ENCODE measurements around the gene DYRK1A.

GRCh38 chr21:37574751-37575150 lies 208.2 kb downstream of the DYRK1A start:
- no peak for TF ChIP-seq CTCF (conservative IDR thresholded peaks at IDR 0.05; ENCODE audit: low read length)
- no peak for TF ChIP-seq EZH2phosphoT487 (IDR thresholded peaks at IDR 0.05; ENCODE audit: borderline replicate concordance, low read depth, low read length)
